ENCODE results near the gene PRKAR1B.

The PRKAR1B gene

DNA sequence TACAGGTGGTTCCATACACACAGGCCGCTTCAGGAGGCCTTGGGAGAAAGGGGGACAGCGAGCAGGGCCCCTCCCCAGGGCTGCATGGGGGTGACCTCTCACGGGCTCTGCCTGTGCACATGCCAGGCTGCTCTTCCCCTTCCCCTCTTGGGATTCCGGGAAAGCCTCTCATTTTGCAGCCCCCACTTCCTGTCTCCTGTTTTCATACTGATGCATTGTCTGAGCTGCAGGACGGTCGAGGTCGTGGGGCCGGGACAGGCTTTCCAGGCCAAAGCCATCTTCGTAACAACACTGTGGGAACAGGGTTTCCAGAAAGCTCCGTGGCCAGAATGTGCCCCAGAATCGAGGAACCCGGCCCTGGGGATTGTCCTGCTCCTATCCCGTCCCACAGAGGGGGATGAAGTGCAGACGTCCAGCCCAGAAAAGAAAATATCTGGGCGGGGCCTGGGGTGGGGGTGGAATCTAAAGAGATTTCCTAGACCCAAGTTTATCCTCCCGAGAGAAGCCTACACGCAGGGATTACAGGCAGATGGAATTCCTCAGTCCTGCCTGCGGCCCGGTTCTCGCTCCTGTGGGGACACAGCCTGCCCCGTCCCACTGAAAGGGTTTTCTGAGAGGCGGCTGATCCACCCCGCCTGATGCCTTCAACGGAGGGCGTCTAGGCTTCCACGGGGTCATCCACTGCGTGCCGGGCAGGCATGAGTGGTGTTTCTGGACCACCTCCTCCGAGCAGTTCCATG, 30.1 kb downstream of the PRKAR1B start:
- H3K27ac ChIP-seq = no peak overlapping the region
- TF ChIP-seq, protein P1, sequence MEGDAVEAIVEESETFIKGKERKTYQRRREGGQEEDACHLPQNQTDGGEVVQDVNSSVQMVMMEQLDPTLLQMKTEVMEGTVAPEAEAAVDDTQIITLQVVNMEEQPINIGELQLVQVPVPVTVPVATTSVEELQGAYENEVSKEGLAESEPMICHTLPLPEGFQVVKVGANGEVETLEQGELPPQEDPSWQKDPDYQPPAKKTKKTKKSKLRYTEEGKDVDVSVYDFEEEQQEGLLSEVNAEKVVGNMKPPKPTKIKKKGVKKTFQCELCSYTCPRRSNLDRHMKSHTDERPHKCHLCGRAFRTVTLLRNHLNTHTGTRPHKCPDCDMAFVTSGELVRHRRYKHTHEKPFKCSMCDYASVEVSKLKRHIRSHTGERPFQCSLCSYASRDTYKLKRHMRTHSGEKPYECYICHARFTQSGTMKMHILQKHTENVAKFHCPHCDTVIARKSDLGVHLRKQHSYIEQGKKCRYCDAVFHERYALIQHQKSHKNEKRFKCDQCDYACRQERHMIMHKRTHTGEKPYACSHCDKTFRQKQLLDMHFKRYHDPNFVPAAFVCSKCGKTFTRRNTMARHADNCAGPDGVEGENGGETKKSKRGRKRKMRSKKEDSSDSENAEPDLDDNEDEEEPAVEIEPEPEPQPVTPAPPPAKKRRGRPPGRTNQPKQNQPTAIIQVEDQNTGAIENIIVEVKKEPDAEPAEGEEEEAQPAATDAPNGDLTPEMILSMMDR (conservative IDR thresholded peaks at IDR 0.05) = no peak

DNA sequence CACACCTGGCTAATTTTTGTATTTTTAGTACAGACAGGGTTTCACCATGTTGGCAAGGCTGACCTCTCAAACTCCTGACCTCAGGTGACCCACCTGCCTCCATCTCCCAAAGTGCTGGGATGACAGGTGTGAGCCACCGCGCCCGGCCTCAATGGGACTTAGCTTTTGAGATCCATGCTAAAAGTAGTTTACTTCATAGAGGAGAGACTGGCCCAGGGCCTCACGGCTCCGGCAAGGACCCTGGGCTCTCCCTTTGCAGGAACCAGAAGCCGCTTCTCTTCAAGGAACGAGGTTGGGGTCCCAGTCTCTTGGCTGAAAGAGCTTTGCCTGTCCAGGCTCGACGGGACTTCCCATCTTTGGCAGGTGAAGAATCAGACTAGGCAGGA, 30.7 kb downstream of the PRKAR1B start:
- TF ChIP-seq, protein P1 (conservative IDR thresholded peaks at IDR 0.05) = no peak
- no peak for TF ChIP-seq ZFX (IDR thresholded peaks at IDR 0.05)
- no peak overlapping the region for H3K27ac ChIP-seq

DNA sequence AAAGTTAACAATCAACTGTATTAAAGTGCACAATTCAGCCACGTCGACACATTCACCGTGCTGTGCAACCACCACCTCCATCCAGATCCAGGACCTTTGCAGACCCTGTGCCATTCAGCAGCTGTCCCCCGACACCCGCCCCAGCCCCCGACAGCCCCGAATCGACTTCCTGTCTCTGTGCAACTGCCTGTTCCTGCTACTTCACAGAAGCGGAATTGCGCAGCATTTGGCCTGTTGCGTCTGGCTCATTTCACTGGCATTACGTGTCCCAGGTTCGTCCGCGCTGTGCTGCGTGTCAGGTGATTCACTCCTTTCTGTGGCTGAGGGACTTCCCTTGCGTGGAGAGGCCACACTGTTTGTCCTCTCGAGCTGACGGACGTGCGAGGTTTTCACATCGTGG, 33.8 kb downstream of the PRKAR1B start:
- TF ChIP-seq, protein P1 (conservative IDR thresholded peaks at IDR 0.05) = no peak
- TF ChIP-seq ZFX (IDR thresholded peaks at IDR 0.05) = no peak
- H3K27ac ChIP-seq = no peak overlapping the region

DNA sequence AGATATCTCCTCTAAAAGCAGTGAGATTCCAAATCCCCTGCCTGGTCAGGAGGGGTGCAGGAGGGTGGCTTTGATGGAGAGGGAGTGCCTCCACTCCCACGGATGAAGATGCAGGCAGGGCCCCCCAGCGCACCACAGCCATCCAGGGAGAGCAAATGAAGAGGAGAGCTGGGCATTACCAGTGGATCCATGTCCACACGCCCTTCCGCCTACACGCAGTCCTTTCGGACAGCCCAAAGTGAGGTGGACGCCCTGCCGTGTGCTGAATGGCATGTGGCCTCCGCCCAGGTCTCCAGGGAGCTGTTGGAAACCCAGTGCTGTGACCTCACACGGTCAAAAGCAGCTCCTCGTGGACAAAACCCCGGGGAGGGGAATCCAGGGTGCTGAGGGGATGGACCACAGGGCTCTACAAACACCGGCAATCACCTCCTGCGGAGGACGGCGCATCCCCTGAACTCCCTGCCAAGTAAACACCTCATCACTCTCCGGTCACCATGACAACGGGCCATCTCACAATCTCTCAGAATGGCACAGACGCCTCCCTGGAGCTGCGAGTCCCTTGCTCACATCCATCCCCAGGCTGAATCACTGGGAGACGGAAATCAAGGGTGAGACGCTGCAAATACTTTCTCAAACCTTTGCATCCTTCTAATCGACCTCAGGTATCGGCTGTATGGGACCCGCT, 35.6 kb downstream of the PRKAR1B start:
- TF ChIP-seq ZFX (IDR thresholded peaks at IDR 0.05) = no peak
- TF ChIP-seq, protein P1 (conservative IDR thresholded peaks at IDR 0.05) = no peak
- no peak overlapping the region for H3K27ac ChIP-seq

DNA sequence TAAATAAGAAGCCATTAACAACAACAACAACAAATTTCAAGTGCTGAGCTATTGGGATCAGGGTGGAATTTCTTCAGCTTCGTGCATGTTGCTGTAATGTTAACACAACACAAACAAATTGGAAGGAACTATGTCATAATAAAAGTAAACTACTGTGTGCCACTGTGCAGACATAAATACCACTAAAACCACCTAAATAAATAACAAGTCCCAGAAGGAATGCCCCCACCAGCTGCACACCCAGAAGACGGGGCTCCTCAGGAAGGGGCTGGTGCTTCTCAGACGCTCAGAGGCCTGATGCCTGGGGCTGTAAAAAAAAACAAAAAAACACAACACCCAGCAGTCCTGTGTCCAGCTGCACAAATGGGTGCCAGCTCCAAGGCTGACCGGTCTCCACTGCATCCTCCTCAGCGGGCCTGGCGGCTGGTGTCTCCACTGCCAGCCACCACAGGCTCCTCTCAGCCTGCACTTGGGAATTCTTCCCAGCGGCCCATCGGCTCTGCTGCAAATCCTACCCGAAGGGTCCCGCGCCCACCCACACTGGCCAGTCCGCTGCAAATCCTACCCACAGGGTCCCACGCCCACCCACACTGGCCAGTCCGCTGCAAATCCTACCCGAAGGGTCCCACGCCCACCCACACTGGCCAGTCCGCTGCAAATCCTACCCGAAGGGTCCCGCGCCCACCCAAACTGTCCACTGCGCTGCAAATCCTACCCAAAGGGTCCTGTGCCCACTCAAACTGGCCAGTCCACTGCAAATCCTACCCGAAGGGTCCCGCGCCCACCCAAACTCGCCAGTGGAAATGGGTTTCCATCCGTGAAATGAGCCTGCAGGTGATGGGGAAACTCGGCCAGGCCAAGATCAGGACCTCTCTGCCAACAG, 36.4 kb downstream of the PRKAR1B start:
- TF ChIP-seq ZFX (IDR thresholded peaks at IDR 0.05) = no peak
- TF ChIP-seq, protein P1 (conservative IDR thresholded peaks at IDR 0.05) = no peak
- no peak overlapping the region for H3K27ac ChIP-seq

DNA sequence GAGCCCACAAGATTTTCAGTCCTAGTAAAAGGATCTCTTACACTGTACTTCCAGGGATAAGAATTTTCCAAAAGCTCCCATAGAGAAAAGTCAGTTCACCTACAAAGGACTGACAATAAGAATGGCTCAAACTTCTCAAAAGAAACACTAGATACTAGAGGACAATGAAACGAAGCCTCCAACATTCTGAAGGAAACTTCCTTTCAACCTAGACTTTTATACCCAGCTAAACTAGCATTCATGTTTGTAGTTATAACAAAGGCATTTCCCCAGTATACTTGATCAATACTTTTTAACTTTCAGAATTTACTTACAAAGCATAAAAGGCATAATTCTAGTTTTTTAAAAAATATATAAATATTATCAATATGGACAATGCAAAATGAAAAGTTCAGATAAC, 41.5 kb downstream of the PRKAR1B start:
- H3K27ac ChIP-seq = no peak overlapping the region
- no peak for TF ChIP-seq ZFX (IDR thresholded peaks at IDR 0.05)
- TF ChIP-seq, protein P1 (conservative IDR thresholded peaks at IDR 0.05) = no peak

DNA sequence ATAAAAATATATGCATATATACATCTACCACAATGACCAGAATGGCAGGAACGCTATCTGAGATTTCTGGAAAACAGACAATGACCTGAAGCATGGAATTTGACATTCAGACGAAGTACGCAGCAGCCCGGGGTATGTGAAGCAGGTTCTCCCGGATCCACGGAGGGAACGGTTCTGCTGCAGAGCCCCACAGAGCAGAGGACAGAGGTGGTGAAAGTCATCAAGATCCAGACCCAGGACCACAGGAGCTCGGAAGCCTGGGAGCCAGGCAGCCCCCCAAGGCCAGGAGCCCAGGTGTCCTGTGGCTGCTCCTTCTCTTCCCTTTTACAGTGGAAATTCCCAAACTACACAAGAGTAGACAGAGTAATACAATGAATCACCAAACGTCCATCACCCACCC, 42.7 kb downstream of the PRKAR1B start:
- no peak overlapping the region for H3K27ac ChIP-seq
- no peak for TF ChIP-seq ZFX (IDR thresholded peaks at IDR 0.05)
- TF ChIP-seq, protein P1 (conservative IDR thresholded peaks at IDR 0.05) = no peak

Measured in C4-2B (cell line).